CD4-positive, alpha-beta T cell treated with Interferon alpha-2 for 1 hour (primary cell): ENCODE results near the gene CDO1.
"Not testable (repeated sequence)": the region's sequence is repeated elsewhere in the genome, so short reads cannot be mapped to it uniquely, and the experiment has no call there.

Experiments
- DNase-seq, 2 donors: peaks; one replicate each; pipeline ENCODE4 v3.0.0-alpha.2; 2020 to 2022

CDO1 gene

DNA sequence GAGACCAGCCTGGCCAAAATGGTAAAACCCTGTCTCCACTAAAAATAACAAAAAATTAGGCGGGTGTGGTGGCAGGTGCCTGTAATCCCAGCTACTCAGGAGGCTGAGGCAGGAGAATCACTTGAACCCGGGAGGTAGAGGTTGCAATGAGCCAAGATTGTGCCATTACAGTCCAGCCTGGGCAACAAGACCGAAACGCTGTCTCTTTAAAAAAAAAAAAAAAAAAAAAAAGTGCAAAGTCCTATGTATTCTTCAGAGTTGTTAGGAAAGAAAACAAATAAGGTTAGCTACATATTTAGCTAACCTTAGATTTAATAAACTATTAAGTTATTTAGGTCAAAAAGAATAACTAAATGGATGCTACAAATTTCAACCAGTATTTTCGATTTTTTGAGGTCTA lies 13.5 kb upstream of the CDO1 start:
- DNase-seq: no peak

- DNase-seq: no peak
Measured at GRCh38 chr5:115825948-115826347, 9.5 kb upstream of the CDO1 start.

DNA sequence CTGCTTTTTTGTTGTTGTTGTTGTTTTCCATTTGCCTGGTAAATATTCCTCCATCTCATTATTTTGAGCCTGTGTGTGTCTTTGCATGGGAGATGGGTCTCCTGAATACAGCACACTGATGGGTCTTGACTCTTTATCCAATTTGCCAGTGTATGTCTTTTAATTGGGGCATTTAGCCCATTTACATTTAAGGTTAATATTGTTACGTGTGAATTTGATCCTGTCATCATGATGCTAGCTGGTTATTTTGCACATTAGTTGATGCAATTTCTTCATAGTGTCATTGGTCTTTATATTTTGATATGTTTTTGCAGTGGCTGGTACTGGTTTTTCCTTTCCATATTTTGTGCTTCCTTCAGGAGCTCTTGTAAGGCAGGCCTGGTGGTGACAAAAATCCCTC lies 8.5 kb upstream of the CDO1 start:
- not testable (repeated sequence) for DNase-seq

- DNase-seq: no peak
Measured at GRCh38 chr5:115820846-115821245, 4.4 kb upstream of the CDO1 start.

GRCh38 chr5:115818821-115819220 lies 2.4 kb upstream of the CDO1 start:
- DNase-seq: no peak

GRCh38 chr5:115817386-115817785 lies 927 bp upstream of the CDO1 start:
- no peak for DNase-seq

- no peak for DNase-seq
Measured at GRCh38 chr5:115815693-115816225, 700 bp downstream of the CDO1 start.

GRCh38 chr5:115815006-115815692 lies 1.3 kb downstream of the CDO1 start:
- DNase-seq: no peak

GRCh38 chr5:115813719-115814118 lies 2.7 kb downstream of the CDO1 start:
- no peak for DNase-seq

DNA sequence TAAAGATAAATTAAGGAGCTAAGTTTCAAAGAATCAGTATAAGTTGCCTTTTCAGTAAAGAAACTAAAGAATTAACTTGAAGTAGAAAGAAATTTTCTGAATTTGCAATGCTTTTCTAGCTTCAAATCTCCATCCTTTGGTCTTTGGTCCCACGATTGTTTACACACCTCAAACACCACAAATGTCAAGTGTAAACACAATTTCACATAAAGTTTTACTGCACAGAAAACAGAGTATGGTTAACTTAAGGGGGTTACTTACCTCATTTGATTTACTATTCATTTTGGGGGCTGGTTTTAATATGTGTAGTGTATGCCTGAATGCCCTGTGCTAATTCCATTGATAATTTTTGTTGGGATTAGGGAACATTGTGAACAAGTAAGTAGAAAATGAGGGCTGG lies 4.1 kb downstream of the CDO1 start:
- DNase-seq: no peak

- no peak for DNase-seq
Measured at GRCh38 chr5:115811406-115811805, 5.1 kb downstream of the CDO1 start.

DNA sequence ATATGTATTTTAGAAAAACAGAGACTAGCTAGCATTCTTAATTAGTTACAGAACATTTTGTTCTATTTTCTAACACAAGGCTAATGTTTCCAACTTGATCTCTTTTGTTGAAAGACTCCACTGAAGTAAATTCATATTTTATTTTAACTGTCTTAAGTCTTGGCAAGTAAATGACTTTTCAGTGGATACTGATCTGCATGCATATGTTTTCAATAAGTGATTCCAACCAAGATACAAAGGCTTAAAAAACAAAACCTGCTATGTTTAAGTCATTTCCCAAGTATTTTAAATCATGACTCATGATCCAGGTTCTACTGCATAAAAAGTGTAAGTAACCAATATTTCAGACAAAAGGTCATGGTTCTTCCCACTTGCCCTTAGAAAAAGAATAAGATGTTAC lies 5.7 kb downstream of the CDO1 start:
- DNase-seq: no peak

DNA sequence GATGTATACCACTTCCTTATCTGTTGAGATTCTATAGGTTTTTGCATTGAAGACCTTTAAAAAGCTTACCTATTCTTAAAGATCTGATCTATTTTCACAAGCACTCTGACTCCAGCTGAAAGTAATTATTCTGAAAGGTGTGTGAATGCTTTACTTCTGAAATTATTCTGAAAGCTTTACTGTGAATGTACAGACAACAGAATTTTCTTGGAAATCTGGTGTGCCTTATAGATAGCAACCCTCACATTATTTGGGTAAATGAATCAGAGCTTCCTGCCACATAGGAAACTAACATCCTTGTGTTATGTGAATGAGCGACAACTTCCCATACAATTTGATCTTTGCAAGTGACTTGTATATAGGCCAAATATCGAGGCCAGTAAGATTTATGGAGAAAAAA lies 6.5 kb downstream of the CDO1 start:
- DNase-seq: no peak

- DNase-seq: not testable (repeated sequence)
Measured at GRCh38 chr5:115808066-115808465, 8.4 kb downstream of the CDO1 start.

GRCh38 chr5:115807654-115808052 lies 8.8 kb downstream of the CDO1 start:
- DNase-seq: no peak

- no peak for DNase-seq
Measured at GRCh38 chr5:115806986-115807653, 9.3 kb downstream of the CDO1 start.

GRCh38 chr5:115801984-115802383 lies 14.5 kb downstream of the CDO1 start:
- no peak for DNase-seq

- no peak for DNase-seq
Measured at GRCh38 chr5:115801152-115801551, 15.3 kb downstream of the CDO1 start.

GRCh38 chr5:115800108-115800507 lies 16.4 kb downstream of the CDO1 start:
- DNase-seq: no peak

DNA sequence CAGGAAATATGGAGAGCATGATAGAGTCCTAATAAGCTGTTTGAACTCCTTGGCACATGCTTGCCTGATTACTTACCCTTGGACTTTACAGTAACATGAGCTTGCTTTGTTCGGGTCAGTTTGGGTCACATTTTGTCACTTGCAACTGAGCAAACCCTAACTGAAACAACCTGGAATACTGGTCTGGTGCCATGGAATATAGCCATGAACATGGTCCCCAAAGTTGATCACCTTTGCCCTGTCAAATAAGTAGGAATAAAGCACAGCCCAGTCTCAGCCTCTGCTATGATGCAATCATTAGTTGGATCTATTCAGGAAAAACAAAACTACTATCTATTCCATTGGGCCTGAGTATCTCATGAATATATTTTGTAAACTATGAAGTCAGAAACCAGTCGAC lies 18.2 kb downstream of the CDO1 start:
- DNase-seq: no peak

DNA sequence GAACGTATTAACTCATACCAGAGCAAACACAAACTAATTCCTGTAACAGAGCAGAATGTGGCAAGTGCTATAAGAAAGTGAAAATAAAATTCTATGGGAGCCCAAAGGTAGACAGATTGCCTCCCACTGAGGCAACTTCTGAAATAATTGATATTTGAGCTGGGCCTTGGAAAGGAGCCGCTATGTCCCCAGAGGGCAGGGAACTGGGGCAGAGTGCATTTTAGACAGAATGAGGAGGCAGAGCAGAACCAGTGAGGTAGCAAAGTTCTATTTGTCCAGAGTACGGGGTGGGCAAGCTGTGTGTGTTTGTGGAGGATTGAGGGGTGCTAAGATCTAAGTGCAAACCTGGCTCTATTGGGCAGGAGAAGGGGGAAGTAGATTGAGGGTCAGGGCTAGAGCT lies 19.8 kb downstream of the CDO1 start:
- DNase-seq: no peak

DNA sequence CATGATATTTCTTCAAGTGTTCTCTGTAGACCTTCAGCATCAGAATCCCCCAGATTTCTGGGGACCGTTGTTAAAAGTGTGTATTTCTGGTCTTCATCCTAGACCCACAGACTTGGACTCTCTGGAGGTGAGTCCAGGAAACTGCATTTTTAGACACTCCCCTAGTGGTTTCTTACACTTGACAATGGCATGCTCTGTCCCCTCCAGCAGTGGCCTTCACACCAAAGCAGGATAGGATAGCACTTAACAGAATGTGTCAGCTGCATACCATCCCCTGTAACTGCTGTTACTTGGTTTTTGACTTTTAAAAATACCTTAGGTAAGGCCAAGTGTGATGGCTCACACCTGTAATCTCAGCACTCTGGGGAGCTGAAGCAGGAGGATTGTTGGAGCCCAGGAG lies 20.8 kb downstream of the CDO1 start:
- DNase-seq: no peak

GRCh38 chr5:115788440-115788839 lies 28.0 kb downstream of the CDO1 start:
- no peak for DNase-seq

DNA sequence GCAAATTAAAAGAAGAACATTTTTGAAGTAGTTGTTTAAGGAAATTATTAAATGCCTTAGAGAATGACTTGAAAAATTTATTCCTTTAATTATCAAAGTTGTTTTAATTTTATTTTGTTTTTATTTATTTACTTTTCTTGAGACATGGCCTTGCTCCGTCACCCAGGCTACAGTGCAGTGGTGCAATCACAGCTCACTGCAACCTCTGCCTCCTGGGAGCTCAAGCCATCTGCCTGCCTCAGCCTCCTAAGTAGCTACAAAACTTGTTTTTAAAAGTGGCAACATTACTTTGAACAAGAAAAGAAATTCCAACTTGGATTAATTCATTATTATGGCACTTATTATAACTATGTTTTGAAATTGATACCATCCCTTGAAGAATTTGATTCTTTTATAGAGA lies 29.0 kb downstream of the CDO1 start:
- DNase-seq: no peak
